Osteocyte (in vitro differentiated cells): ENCODE data around the gene BCAS2. TPM values are rescaled to one million over a fixed set of nuclear protein-coding genes. Genes with fewer than 3 reads are reported as not detected.
"Not testable (repeated sequence)": the region's sequence is repeated elsewhere in the genome, so short reads cannot be mapped to it uniquely, and the experiment has no call there.

Experiments
- DNase-seq: peaks from one replicate; pipeline ENCODE4 v3.0.0; 2021; ENCODE audit warnings: mixed read lengths; ENCODE audit not compliant: unreplicated experiment; ENCODE audit errors: extremely low spot score
- H3K27ac Mint-ChIP-seq: one replicate; pipeline ENCODE4 v1.8.0; 2021; ENCODE audit warnings: mild to moderate bottlenecking, mixed read lengths; ENCODE audit not compliant: unreplicated experiment
- H3K27me3 Mint-ChIP-seq: one replicate; pipeline ENCODE4 v1.8.0; 2021; ENCODE audit warnings: mixed read lengths; ENCODE audit not compliant: unreplicated experiment
- H3K36me3 Mint-ChIP-seq: one replicate; pipeline ENCODE4 v1.8.0; 2021; ENCODE audit warnings: mixed read lengths; ENCODE audit not compliant: unreplicated experiment
- H3K4me1 Mint-ChIP-seq: one replicate; pipeline ENCODE4 v1.8.0; 2021; ENCODE audit warnings: mixed read lengths; ENCODE audit not compliant: unreplicated experiment
- H3K4me3 Mint-ChIP-seq: one replicate; pipeline ENCODE4 v1.8.0; 2021; ENCODE audit warnings: mild to moderate bottlenecking, moderate library complexity, mixed read lengths; ENCODE audit not compliant: unreplicated experiment
- H3K9me3 Mint-ChIP-seq: one replicate; pipeline ENCODE4 v1.8.0; 2021; ENCODE audit warnings: mixed read lengths; ENCODE audit not compliant: unreplicated experiment
- total RNA-seq: library from RNA; stranded (reverse); gene quantifications from 2 replicates; pipeline ENCODE4 v1.2.1, GENCODE V29; 2021
- TF ChIP-seq, protein P1 (sequence below): fragments of 200-600 bp; sonication (generic); IDR thresholded peaks from 2 replicates; pipeline ENCODE4 v1.5.0; 2021; ENCODE audit warnings: antibody characterized with exemption, mild to moderate bottlenecking, moderate library complexity

Gene BCAS2
- total RNA-seq, 1 donor from 2014 or later, result 39.3 TPM

DNA sequence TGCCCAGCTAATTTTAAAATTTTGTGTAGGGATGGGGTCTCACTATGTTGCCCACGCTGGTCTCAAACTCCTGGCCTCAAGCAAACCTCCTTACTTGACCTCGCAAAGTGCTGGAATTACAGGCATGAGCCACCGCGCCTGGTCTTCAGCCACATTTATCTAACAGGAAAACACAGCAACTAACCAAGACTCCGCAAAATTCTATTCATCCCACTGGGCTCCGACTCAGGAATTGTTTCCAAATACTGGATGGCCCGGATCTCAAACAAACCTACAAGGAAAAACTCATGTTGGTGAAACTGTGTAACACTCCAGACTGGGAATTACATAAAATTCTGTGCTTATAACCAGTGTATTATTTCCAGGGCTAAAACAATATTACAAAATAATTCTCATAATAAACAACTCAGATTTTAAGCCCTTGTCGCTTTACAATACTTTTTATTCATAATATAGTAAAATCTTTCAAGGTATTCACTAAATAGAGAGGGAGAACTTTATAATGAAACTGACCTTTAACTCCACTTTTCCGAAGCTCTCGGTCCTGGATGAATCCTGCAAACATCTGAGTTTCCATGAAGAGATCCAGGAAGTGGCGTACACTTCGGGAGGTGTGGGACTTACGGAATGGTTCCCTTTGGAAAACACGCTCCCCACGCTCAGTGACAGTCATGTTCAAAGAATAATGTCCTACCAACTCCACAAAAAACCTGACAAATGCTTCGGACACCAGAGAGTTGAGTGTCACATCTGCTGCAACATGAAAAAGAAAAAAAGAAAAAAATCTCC lies 6.0 kb upstream of the BCAS2 start:
- TF ChIP-seq, protein P1, sequence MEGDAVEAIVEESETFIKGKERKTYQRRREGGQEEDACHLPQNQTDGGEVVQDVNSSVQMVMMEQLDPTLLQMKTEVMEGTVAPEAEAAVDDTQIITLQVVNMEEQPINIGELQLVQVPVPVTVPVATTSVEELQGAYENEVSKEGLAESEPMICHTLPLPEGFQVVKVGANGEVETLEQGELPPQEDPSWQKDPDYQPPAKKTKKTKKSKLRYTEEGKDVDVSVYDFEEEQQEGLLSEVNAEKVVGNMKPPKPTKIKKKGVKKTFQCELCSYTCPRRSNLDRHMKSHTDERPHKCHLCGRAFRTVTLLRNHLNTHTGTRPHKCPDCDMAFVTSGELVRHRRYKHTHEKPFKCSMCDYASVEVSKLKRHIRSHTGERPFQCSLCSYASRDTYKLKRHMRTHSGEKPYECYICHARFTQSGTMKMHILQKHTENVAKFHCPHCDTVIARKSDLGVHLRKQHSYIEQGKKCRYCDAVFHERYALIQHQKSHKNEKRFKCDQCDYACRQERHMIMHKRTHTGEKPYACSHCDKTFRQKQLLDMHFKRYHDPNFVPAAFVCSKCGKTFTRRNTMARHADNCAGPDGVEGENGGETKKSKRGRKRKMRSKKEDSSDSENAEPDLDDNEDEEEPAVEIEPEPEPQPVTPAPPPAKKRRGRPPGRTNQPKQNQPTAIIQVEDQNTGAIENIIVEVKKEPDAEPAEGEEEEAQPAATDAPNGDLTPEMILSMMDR, result no peak
- peaks cover 10% of the 10 kb centered on the region for H3K27me3 Mint-ChIP-seq
- peaks cover 32% of the 10 kb centered on the region for H3K4me1 Mint-ChIP-seq
- peaks cover 1% of the 10 kb centered on the region for H3K36me3 Mint-ChIP-seq
- no peaks in the 10 kb centered on the region for H3K9me3 Mint-ChIP-seq
- no peak overlapping the region for H3K27ac Mint-ChIP-seq
- H3K4me3 Mint-ChIP-seq, result no peak overlapping the region
- no peak for DNase-seq

DNA sequence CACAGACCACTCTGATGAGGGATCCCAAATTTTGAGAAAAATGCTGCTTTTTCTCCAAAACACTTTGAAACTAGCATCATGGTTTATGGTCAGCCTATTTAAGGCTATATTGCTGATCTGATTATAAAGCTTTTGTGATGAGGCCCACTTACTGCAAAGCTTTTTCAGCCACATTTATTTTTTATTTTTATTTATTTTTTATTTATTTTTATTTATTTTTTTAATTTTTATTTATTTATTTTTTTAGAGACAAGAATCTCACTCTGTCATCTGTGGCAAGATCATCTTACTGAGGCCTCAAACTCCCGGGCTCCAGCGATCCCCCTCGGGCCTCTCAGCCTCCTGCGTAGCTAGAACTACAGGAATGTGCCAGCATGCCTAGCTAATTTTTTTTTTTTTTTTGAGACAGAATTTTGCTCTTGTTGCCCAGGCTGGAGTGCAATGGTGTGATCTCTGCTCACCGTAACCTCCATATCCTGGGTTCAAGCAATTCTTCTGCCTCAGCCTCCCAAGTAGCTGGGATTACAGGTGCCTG lies 5.2 kb upstream of the BCAS2 start:
- Mint-ChIP-seq H3K4me1 (peaks cover 40% of the 10 kb centered on the region), H3K27me3 (peaks cover 10% of the 10 kb centered on the region), H3K4me3 (no peak overlapping the region), H3K36me3 (peaks cover 1% of the 10 kb centered on the region), H3K27ac (peak overlapping the region; percentile 18), H3K9me3 (no peaks in the 10 kb centered on the region)
- no peak for DNase-seq
- TF ChIP-seq, protein P1, result no peak

DNA sequence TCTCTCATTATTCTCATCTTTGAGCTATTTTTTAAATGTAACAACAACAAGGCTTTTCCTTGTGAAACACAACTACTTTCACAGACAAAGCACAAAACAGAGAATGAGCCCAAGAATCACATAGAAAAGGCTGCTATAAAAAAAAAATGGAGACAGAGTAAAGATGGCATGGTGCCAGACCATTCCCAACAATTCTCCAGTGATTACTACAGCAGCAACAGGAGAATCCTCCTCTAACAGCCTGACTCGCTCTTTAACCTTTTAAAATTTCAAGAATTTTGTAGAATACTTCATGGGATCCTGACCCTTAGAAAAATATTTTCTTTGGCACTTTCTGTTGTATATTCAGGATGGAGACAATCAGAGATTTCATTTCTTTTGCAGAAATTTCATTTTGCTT lies 3.8 kb upstream of the BCAS2 start:
- peaks cover 1% of the 10 kb centered on the region for H3K36me3 Mint-ChIP-seq
- peak overlapping the region; percentile 93 for H3K27ac Mint-ChIP-seq
- peaks cover 10% of the 10 kb centered on the region for H3K27me3 Mint-ChIP-seq
- H3K4me3 Mint-ChIP-seq, result peak overlapping the region; percentile 21
- peaks cover 48% of the 10 kb centered on the region for H3K4me1 Mint-ChIP-seq
- DNase-seq, result no peak
- H3K9me3 Mint-ChIP-seq, result no peaks in the 10 kb centered on the region
- TF ChIP-seq, protein P1, result no peak

DNA sequence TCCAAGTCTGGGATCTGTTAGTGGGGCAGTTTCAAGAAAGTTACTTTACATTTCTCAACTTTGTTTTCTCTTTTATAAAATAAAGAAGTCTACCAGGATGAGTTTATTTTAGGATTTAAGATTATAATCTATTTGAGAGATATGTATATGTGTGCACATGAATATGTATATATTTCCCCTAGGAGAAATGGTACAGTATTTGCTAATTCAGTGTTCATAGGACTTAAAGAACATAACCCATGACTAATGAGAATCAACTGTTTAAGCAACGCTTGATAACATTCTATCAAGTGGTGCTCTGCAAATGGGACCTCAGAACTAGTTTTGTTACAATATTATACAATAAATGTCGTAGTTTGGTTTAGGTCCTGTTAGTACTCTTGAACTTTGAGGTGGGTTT lies 7.0 kb downstream of the BCAS2 start:
- TF ChIP-seq, protein P1, result no peak
- Mint-ChIP-seq H3K27me3 (no peaks in the 10 kb centered on the region), H3K4me3 (no peak overlapping the region), H3K4me1 (peaks cover 3% of the 10 kb centered on the region), H3K9me3 (no peaks in the 10 kb centered on the region), H3K36me3 (peaks cover 45% of the 10 kb centered on the region), H3K27ac (no peak overlapping the region)
- DNase-seq, result no peak

GRCh38 chr1:114564141-114564540 lies 17.3 kb downstream of the BCAS2 start:
- TF ChIP-seq, protein P1, result no peak
- Mint-ChIP-seq H3K9me3 (no peaks in the 10 kb centered on the region), H3K4me1 (no peaks in the 10 kb centered on the region), H3K27me3 (no peaks in the 10 kb centered on the region), H3K27ac (no peak overlapping the region), H3K36me3 (peaks cover 33% of the 10 kb centered on the region), H3K4me3 (no peak overlapping the region)
- no peak for DNase-seq

- not testable (repeated sequence) for H3K4me3 Mint-ChIP-seq, H3K4me1 Mint-ChIP-seq, H3K27ac Mint-ChIP-seq, H3K9me3 Mint-ChIP-seq, DNase-seq, H3K27me3 Mint-ChIP-seq
- peaks cover 29% of the 10 kb centered on the region for H3K36me3 Mint-ChIP-seq
Measured at GRCh38 chr1:114562978-114563510, 18.4 kb downstream of the BCAS2 start.
